ENCODE data around the gene RTL10. TPM values are rescaled to one million over a fixed set of nuclear protein-coding genes. Genes with fewer than 3 reads are reported as not detected.

RTL10 gene
- total RNA-seq, 1 experiment from 2014 or later: 24.4 TPM

- peaks cover 40 to 63% (median 53%) of the 10 kb centered on the region in 3 experiments; a peak in 6 of 7 replicates for H3K36me3 Mint-ChIP-seq (ENCODE audit: insufficient read depth in 1 of 3, low read depth in 3 of 3)
- no peaks in the 10 kb centered on the region; the same call in 1 of the 2 replicates for H3K27me3 Mint-ChIP-seq (ENCODE audit: low read depth)
- no peaks in the 10 kb centered on the region; a peak in 1 of 5 replicates for H3K9me3 Mint-ChIP-seq
- H3K27ac Mint-ChIP-seq: peak overlapping the region; percentile 62 to 90 (median 85); a peak in 6 of 7 replicates
- H3K9me3 ChIP-seq (ENCODE audit: control insufficient read depth, low read depth, low read length): no peaks in the 10 kb centered on the region
- H2BK15ac ChIP-seq (ENCODE audit: low read depth, low read length): no peak overlapping the region
- H3K79me2 ChIP-seq (ENCODE audit: insufficient read depth, low read length): peaks cover 13% of the 10 kb centered on the region; the same call in 1 of the 2 replicates
- no peak overlapping the region for H3K4ac ChIP-seq (ENCODE audit: low read depth, low read length)
- no peak overlapping the region for H2BK5ac ChIP-seq (ENCODE audit: insufficient read length, low read length)
- no peaks in the 10 kb centered on the region for H4K20me1 ChIP-seq (ENCODE audit: control insufficient read depth, insufficient read depth, insufficient read length)
- no peak overlapping the region for H3K56ac ChIP-seq (ENCODE audit: insufficient read length, low read depth, low read length)
- no peak overlapping the region for H3K4me2 ChIP-seq (ENCODE audit: insufficient read depth, insufficient read length, low read length)
- H2AFZ ChIP-seq (ENCODE audit: low read length): no peak overlapping the region
- no CpG with 5 or more reads among the region's 9 CpGs for WGBS (ENCODE audit: extremely low coverage, insufficient read length, low lambda C conversion rate)
- no peak overlapping the region for H4K5ac ChIP-seq (ENCODE audit: insufficient read length, low read depth, low read length)
- H2BK12ac ChIP-seq (ENCODE audit: insufficient read length, low read depth, low read length): no peak overlapping the region
- H3K23ac ChIP-seq (ENCODE audit: insufficient read length, low read depth, low read length): no peak overlapping the region
- no peaks in the 10 kb centered on the region; the same call in 1 of the 2 replicates for H3K4me1 ChIP-seq (ENCODE audit: insufficient read depth, low read length)
- no peak overlapping the region for H2BK120ac ChIP-seq (ENCODE audit: low read depth, low read length, poor library complexity, severe bottlenecking)
- H3K79me1 ChIP-seq (ENCODE audit: insufficient read depth, low read depth, low read length, poor library complexity, severe bottlenecking): peaks cover 10% of the 10 kb centered on the region
- TF ChIP-seq, protein P1, sequence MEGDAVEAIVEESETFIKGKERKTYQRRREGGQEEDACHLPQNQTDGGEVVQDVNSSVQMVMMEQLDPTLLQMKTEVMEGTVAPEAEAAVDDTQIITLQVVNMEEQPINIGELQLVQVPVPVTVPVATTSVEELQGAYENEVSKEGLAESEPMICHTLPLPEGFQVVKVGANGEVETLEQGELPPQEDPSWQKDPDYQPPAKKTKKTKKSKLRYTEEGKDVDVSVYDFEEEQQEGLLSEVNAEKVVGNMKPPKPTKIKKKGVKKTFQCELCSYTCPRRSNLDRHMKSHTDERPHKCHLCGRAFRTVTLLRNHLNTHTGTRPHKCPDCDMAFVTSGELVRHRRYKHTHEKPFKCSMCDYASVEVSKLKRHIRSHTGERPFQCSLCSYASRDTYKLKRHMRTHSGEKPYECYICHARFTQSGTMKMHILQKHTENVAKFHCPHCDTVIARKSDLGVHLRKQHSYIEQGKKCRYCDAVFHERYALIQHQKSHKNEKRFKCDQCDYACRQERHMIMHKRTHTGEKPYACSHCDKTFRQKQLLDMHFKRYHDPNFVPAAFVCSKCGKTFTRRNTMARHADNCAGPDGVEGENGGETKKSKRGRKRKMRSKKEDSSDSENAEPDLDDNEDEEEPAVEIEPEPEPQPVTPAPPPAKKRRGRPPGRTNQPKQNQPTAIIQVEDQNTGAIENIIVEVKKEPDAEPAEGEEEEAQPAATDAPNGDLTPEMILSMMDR (conservative IDR thresholded peaks at IDR 0.05): no peak
- no peak overlapping the region for H3K27ac ChIP-seq (ENCODE audit: insufficient read length, low read depth, low read length)
- H4K91ac ChIP-seq (ENCODE audit: insufficient read length, low read depth, low read length): no peak overlapping the region
- no peak overlapping the region for H2AK5ac ChIP-seq (ENCODE audit: insufficient read length, low read length)
- no peaks in the 10 kb centered on the region for H3K27me3 ChIP-seq (ENCODE audit: insufficient read depth, low read length)
- no peak overlapping the region for H3T11ph ChIP-seq (ENCODE audit: low read length)
- H3K4me3 Mint-ChIP-seq: peak overlapping the region in 1 of 2 experiments; percentile 22; a peak in 1 of 5 replicates
- H3K14ac ChIP-seq (ENCODE audit: insufficient read depth, low read length): no peak overlapping the region
- H2BK20ac ChIP-seq (ENCODE audit: low read depth, low read length, poor library complexity, severe bottlenecking): no peak overlapping the region
- no peak for DNase-seq
- no peak overlapping the region for H3K18ac ChIP-seq (ENCODE audit: insufficient read length, low read depth, low read length)
- no peak overlapping the region for H4K8ac ChIP-seq (replicated peaks; ENCODE audit: insufficient read length, low read depth, low read length)
- peaks cover 10% of the 10 kb centered on the region for H3K23me2 ChIP-seq (ENCODE audit: insufficient read length, low read depth, low read length, poor library complexity, severe bottlenecking)
- H3K9ac ChIP-seq (ENCODE audit: extremely low read depth, insufficient read length, low read length): no peak overlapping the region
- peaks cover 34 to 38% of the 10 kb centered on the region in 2 experiments for H3K4me1 Mint-ChIP-seq
Observed at GRCh38 chr22:19849835-19850762, 4.6 kb downstream of the RTL10 start.

Measured in H9 (cell line).